LNCaP clone FGC (cell line): Measurements from ENCODE around the gene CMTM4.
A peak's percentile ranks its signal among the peaks of the same experiment; 100 is the strongest.

ENCODE experiments used
- DNase-seq: peaks from one replicate; pipeline ENCODE4 v3.0.0-alpha.2; 2011; ENCODE audit warnings: low read depth
- H3K4me3 ChIP-seq: 2 replicates; pipeline ENCODE4 v1.5.1; 2011; ENCODE audit warnings: mild to moderate bottlenecking, low read depth, low read length, control low read depth
- TF ChIP-seq, protein P1 (sequence below): IDR thresholded peaks from 2 replicates; pipeline ENCODE4 v1.5.1; 2012; ENCODE audit warnings: mild to moderate bottlenecking; ENCODE audit not compliant: control insufficient read depth, insufficient read depth; ENCODE audit errors: extremely low read depth

CMTM4 gene

DNA sequence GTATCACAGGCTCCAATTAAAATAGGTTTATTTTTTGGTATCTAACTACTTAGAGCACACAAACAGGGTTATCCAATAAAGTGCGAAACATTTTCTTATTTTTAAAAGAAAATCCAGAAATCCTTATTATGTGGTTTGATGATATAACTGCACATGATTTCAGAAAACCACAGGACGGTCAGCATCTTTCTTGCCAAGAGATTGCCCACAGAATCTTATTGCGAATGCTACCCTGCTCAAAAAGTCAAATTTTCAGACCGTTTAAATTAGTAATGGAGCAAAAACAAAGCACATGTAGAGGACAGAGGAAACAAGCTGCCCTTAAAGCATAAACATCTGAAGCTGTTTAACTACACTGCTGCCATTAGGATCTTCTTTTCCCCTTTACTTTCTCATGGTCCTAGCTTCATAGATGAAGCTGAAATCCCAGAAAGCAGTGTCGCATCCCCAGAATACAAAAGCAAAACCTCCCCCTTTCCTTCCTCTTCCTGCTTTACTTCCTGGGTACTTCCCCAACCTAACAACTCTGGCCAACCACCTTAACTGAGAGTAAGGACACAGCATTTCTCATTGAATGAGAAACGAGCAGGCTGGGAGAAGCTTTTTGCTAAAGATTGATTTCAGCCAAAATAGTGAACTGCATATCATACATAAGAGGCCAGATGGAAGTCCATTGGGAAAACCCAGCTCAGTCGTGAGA lies 43.7 kb downstream of the CMTM4 start:
- no peak overlapping the region for H3K4me3 ChIP-seq
- no peak for DNase-seq
- TF ChIP-seq, protein P1, sequence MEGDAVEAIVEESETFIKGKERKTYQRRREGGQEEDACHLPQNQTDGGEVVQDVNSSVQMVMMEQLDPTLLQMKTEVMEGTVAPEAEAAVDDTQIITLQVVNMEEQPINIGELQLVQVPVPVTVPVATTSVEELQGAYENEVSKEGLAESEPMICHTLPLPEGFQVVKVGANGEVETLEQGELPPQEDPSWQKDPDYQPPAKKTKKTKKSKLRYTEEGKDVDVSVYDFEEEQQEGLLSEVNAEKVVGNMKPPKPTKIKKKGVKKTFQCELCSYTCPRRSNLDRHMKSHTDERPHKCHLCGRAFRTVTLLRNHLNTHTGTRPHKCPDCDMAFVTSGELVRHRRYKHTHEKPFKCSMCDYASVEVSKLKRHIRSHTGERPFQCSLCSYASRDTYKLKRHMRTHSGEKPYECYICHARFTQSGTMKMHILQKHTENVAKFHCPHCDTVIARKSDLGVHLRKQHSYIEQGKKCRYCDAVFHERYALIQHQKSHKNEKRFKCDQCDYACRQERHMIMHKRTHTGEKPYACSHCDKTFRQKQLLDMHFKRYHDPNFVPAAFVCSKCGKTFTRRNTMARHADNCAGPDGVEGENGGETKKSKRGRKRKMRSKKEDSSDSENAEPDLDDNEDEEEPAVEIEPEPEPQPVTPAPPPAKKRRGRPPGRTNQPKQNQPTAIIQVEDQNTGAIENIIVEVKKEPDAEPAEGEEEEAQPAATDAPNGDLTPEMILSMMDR: no peak

DNA sequence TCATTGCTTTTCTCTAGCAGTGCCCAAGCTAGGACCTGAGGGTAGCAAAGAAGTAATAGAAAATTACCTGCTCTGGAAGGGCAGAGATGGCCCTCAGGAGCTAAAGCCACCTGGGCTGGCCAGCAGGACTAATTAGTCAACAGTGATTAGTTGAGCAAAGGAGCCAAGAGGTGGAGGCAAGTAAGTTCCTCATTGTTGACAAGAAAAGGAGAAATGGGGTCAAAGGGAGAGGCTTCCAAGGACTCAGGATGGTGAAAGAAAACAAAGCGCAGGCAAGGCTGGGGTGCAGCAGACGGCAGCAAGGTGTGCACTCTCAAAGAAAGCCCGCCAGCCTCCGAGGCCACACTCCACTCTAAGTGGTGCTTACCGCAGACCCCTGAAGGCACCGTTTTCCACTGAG lies 44.6 kb downstream of the CMTM4 start:
- no peak overlapping the region for H3K4me3 ChIP-seq
- no peak for DNase-seq
- TF ChIP-seq, protein P1: no peak

DNA sequence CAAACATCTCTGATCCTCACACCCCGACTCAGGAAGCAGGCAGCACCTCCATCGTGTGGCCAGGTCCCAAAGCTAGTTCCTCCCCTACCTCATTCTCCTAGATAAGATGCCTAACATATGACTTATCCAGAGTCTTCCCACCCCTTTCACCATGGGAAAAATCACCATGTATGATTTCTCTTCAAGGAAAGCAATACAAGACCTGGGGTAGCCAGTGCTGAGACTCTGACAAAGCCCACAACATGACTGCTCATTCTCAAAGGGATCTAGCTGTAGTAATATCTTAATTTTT lies 45.1 kb downstream of the CMTM4 start:
- H3K4me3 ChIP-seq: no peak overlapping the region
- TF ChIP-seq, protein P1: no peak
- no peak for DNase-seq

DNA sequence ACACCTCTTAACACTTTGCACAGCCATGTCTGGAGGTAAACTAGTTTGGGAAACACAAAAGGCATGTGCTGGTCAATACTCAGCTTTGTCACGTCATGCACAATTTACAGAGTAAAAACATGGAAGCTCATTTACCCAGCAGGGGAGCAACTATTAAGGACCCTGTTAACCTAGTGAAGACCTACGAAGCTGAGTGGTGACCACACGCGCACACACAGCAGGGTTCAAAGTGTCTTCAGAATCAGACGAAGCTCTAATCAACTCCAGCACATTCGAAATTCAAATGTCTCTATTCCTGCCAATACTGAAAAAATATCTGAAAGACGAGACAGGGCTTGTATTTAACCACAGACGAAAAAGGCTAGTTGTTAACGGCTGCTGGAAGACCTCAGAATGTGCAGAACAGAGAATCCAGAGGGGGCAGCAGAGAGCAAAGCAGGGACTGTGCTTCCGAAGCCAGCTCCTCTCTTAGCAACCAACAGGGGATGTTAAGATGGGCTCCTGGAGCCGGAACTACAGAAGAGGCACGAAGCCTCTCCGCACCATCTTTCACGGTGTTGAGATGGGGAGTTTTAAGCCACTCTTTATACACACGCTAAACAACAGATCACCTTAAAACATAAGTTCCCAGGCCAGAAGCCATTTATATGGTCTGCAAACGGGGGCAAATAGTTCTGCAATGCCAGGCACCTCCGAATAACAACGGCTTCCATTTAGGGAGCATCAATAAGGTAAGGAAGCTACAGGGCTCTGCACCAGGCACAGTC lies 45.7 kb downstream of the CMTM4 start:
- H3K4me3 ChIP-seq: no peak overlapping the region
- no peak for DNase-seq
- TF ChIP-seq, protein P1: peak; percentile 85

DNA sequence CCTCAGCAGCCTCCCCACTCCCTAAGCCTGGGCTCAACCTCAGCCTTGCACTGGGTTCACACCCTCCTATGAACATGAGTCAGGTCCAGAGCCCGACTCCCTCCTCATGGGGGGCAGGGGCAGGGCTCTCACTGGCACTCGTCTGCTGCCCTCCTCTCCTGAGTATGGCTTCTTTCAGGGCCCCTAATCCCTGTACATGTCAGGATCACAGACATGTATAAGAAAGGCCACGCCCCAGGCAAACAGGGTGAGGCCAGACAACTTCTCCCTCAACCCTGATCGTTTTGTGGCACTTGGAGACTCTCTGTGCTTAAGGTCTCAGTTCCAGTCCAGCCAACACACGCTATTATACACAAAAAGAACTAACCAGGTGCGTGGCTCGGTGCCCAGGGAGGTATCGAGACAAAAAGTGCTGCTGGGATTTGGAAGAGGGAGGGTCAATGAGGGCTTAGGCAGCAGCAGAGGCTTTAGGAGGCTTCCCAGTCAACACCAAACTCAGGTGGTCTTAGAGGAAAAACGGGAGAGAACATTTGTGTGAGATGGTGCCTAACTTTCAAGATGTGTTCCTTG lies 46.8 kb downstream of the CMTM4 start:
- TF ChIP-seq, protein P1: no peak
- no peak for DNase-seq

DNA sequence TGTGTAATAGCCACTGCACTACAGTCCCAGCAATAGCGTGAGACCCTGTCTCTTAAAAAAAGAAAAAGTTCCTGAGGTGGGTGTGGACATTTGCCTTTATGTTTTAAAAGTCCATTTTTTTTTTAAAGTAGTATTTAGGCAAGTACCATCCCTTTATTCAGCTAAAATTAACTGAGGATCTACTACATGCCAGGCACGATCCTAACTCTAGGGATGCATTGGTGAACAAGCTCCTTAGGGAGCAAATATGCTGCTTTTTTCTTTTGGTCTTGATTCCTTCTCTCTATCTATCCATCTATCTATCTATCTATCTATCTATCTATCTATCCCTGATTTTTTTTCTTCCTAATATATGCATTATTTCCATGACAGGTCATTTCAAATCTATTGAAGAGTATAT lies 47.4 kb downstream of the CMTM4 start:
- no peak for DNase-seq
- TF ChIP-seq, protein P1: no peak
- no peak overlapping the region for H3K4me3 ChIP-seq

More for the DNA sequence above, 46.8 kb downstream of the CMTM4 start:
- no peak overlapping the region for H3K4me3 ChIP-seq
